IMR-90 (cell line): ENCODE data around the gene C11orf58. TPM values are rescaled to one million over a fixed set of nuclear protein-coding genes. Genes with fewer than 3 reads are reported as not detected.

Experiments used
- ATAC-seq: fragments of 200-7000 bp; cut with Tn5 transposase; 2 replicates; pipeline ENCODE4 v1.9.1; 2020; ENCODE audit warnings: low read depth, mild to moderate bottlenecking, moderate library complexity
- BruUV-seq: library from RNA; stranded (reverse); fragments of 400-500 nt; replicated peaks from 2 replicates; lab custom pipeline; 2021; lab: Mats Ljungman, UMichigan
- CTCF ChIA-PET: fragments of 300-600 bp; formaldehyde crosslinking; extraction: SDS; loops from one replicate; lab custom pipeline; 2021; ENCODE audit warnings: antibody characterized with exemption; lab: Yijun Ruan, JAX
- POLR2A ChIA-PET: fragments of 300-600 bp; sonication (Branson Sonifier 250); formaldehyde crosslinking; loops from one replicate; lab custom pipeline; 2022; ENCODE audit warnings: antibody characterized with exemption; ENCODE audit not compliant: unreplicated experiment; lab: Charles Lee
- DNase-seq: peaks from one replicate; pipeline ENCODE4 v3.0.0; 2013
- H2AFZ ChIP-seq: replicated peaks from 2 replicates; pipeline ENCODE3; 2013; ENCODE audit warnings: low read length, mild to moderate bottlenecking; ENCODE audit not compliant: poor library complexity
- H2AK5ac ChIP-seq: 2 replicates; pipeline ENCODE4 v1.6.1; 2013; ENCODE audit warnings: low read depth, low read length, inconsistent platforms
- H2AK9ac ChIP-seq: replicated peaks from 2 replicates; pipeline ENCODE3; 2013; ENCODE audit warnings: mild to moderate bottlenecking, low read depth, low read length, moderate library complexity; ENCODE audit not compliant: poor library complexity
- H2BK120ac ChIP-seq: 2 replicates; pipeline ENCODE4 v1.6.1; 2013; ENCODE audit warnings: low read depth, low read length, inconsistent platforms
- H2BK15ac ChIP-seq: 3 replicates; pipeline ENCODE4 v1.6.1; 2013; ENCODE audit warnings: low read depth, low read length, inconsistent platforms
- H2BK20ac ChIP-seq: 2 replicates; pipeline ENCODE4 v1.6.1; 2013; ENCODE audit warnings: low read depth, mild to moderate bottlenecking, inconsistent platforms, low read length, moderate library complexity
- H2BK5ac ChIP-seq: 2 replicates; pipeline ENCODE4 v1.6.1; 2013; ENCODE audit warnings: mild to moderate bottlenecking, low read depth, low read length, inconsistent platforms; ENCODE audit not compliant: poor library complexity, severe bottlenecking
- H3K14ac ChIP-seq: replicated peaks from 2 replicates; pipeline ENCODE4 v1.6.1; 2013; ENCODE audit warnings: low read depth, low read length, inconsistent platforms
- H3K18ac ChIP-seq: 2 replicates; pipeline ENCODE4 v1.6.1; 2013; ENCODE audit warnings: low read depth, low read length, control low read depth
- H3K23ac ChIP-seq: 2 replicates; pipeline ENCODE4 v1.6.1; 2013; ENCODE audit warnings: low read depth, low read length, inconsistent platforms
- H3K27ac ChIP-seq: 2 replicates; pipeline ENCODE4 v1.5.1; 2013; ENCODE audit warnings: mild to moderate bottlenecking, control low read depth, low read length; ENCODE audit not compliant: insufficient read depth
- H3K27me3 ChIP-seq: 2 replicates; pipeline ENCODE4 v1.6.1; 2013; ENCODE audit warnings: low read length; ENCODE audit not compliant: control insufficient read depth, insufficient read depth
- H3K36me3 ChIP-seq: 2 replicates; pipeline ENCODE4 v1.6.1; 2013; ENCODE audit warnings: low read length, mixed read lengths; ENCODE audit not compliant: control insufficient read depth, insufficient read depth
- H3K4ac ChIP-seq: 2 replicates; pipeline ENCODE4 v1.6.1; 2013; ENCODE audit warnings: low read depth, low read length, inconsistent platforms
- H3K4me1 ChIP-seq: 2 replicates; pipeline ENCODE4 v1.6.1; 2013; ENCODE audit warnings: low read length, mixed read lengths; ENCODE audit not compliant: control insufficient read depth, insufficient read depth
- H3K4me2 ChIP-seq: 2 replicates; pipeline ENCODE4 v1.6.1; 2013; ENCODE audit warnings: low read depth, mild to moderate bottlenecking, control low read depth, low read length, moderate library complexity
- H3K4me3 ChIP-seq: 2 replicates; pipeline ENCODE4 v1.5.1; 2013; ENCODE audit warnings: low read depth, mild to moderate bottlenecking, control low read depth, low read length, moderate library complexity; ENCODE audit not compliant: insufficient read depth
- H3K56ac ChIP-seq: 2 replicates; pipeline ENCODE4 v1.6.1; 2013; ENCODE audit warnings: low read length, inconsistent platforms; ENCODE audit not compliant: insufficient read depth; ENCODE audit errors: extremely low read depth
- H3K79me1 ChIP-seq, 2 experiments: 2 replicates each; pipeline ENCODE4 v1.6.1; 2013; ENCODE audit warnings: low read length in 2 of 2, inconsistent platforms in 1 of 2, low read depth in 1 of 2
- H3K9ac ChIP-seq: 2 replicates; pipeline ENCODE4 v1.6.1; 2013; ENCODE audit warnings: low read depth, low read length, control low read depth
- H3K9me1 ChIP-seq: 2 replicates; pipeline ENCODE4 v1.6.1; 2013; ENCODE audit warnings: low read length, inconsistent platforms; ENCODE audit not compliant: insufficient read depth
- H3K9me3 ChIP-seq: 2 replicates; pipeline ENCODE4 v1.6.1; 2013; ENCODE audit warnings: low read length; ENCODE audit not compliant: control insufficient read depth, insufficient read depth
- H4K20me1 ChIP-seq: 2 replicates; pipeline ENCODE4 v1.6.1; 2013; ENCODE audit warnings: low read length, inconsistent platforms; ENCODE audit not compliant: insufficient read depth
- H4K5ac ChIP-seq: 2 replicates; pipeline ENCODE4 v1.6.1; 2013; ENCODE audit warnings: mild to moderate bottlenecking, low read depth, low read length, control low read depth
- H4K8ac ChIP-seq, 2 experiments: 2 replicates each; pipeline ENCODE4 v1.6.1; 2013; ENCODE audit warnings: low read depth in 2 of 2, low read length in 2 of 2, control low read depth in 1 of 2, inconsistent platforms in 1 of 2
- H4K91ac ChIP-seq: 2 replicates; pipeline ENCODE4 v1.6.1; 2013; ENCODE audit warnings: low read depth, low read length, inconsistent platforms; ENCODE audit not compliant: insufficient read depth
- BHLHE40 ChIP-seq: fragments of 150-350 bp; IDR thresholded peaks from 2 replicates; pipeline ENCODE4 v1.6.1; 2016; ENCODE audit warnings: mild to moderate bottlenecking, low read depth, low read length
- CEBPB ChIP-seq: IDR thresholded peaks from 2 replicates; pipeline ENCODE4 v1.6.1; 2012; ENCODE audit warnings: low read depth, low read length, improper control_type of control experiment
- CHD1 ChIP-seq: IDR thresholded peaks from 2 replicates; pipeline ENCODE4 v1.6.1; 2012; ENCODE audit warnings: low read depth, low read length, improper control_type of control experiment
- FOS ChIP-seq: fragments of 150-350 bp; IDR thresholded peaks from 2 replicates; pipeline ENCODE4 v1.6.1; 2016; ENCODE audit warnings: low read depth, low read length
- MAFK ChIP-seq: IDR thresholded peaks from 2 replicates; pipeline ENCODE4 v1.6.1; 2012; ENCODE audit warnings: low read depth, low read length, improper control_type of control experiment
- MXI1 ChIP-seq: IDR thresholded peaks from 2 replicates; pipeline ENCODE4 v1.6.1; 2012; ENCODE audit warnings: low read depth, mild to moderate bottlenecking, low read length, moderate library complexity, borderline replicate concordance
- NFE2L2 ChIP-seq: fragments of 150-350 bp; IDR thresholded peaks from 2 replicates; pipeline ENCODE4 v1.6.1; 2016; ENCODE audit warnings: low read depth, mild to moderate bottlenecking, low read length
- RAD21 ChIP-seq: IDR thresholded peaks from 2 replicates; pipeline ENCODE4 v1.6.1; 2012; ENCODE audit warnings: low read length, improper control_type of control experiment
- SMC3 ChIP-seq: fragments of 150-350 bp; IDR thresholded peaks from 2 replicates; pipeline ENCODE4 v1.6.1; 2016; ENCODE audit warnings: low read depth, mild to moderate bottlenecking, antibody characterized with exemption, low read length, moderate library complexity
- WGBS, 2 experiments: methylation state at CpG; one replicate each; pipeline versions ENCODE4 v1.1.5 to v1.1.7; 2013; ENCODE audit warnings: missing lambda C conversion rate in 2 of 2; ENCODE audit not compliant: insufficient read length in 1 of 2; ENCODE audit errors: extremely low coverage in 2 of 2; 5-methylcytosine and 5-hydroxymethylcytosine counted together
- dilution Hi-C: fragments of 300-500 bp; cut with HindIII; formaldehyde crosslinking; loops from one replicate; pipeline ENCODE4 v1.14.3; 2018; ENCODE audit warnings: low sequenced_read_pairs; ENCODE audit not compliant: unreplicated experiment
- in situ Hi-C: fragments of 300-500 bp; cut with MboI; formaldehyde crosslinking; loops from 3 replicates; pipeline ENCODE4 v1.14.3; 2019; ENCODE audit warnings: low sequenced_read_pairs, inconsistent platforms, mixed read lengths
- intact Hi-C: fragments of 100-400 bp; cut with micrococcal nuclease; formaldehyde crosslinking; loops from 2 replicates; pipeline ENCODE4 v1.10.0; 2022
- polyA plus RNA-seq, 3 experiments: library from polyadenylated mRNA; depleted of rRNA; stranded (reverse); fragments of >200 nt; gene quantifications; 2 replicates each; pipeline ENCODE4 v1.2.3, GENCODE V29; 2012; ENCODE audit warnings: low replicate concordance in 1 of 3
- total RNA-seq: library from RNA; depleted of rRNA; stranded (reverse); fragments of >200 nt; gene quantifications from 2 replicates; pipeline ENCODE4 v1.2.3, GENCODE V29; 2012
- TF ChIP-seq, protein P1 (sequence below): fragments of 150-350 bp; IDR thresholded peaks from 2 replicates; pipeline ENCODE4 v1.6.1; 2016; ENCODE audit warnings: low read depth, mild to moderate bottlenecking, low read length, moderate library complexity, borderline replicate concordance
- TF ChIP-seq, protein P2 (sequence below): fragments of 150-350 bp; IDR thresholded peaks from 2 replicates; pipeline ENCODE4 v1.6.1; 2017; ENCODE audit warnings: mild to moderate bottlenecking, antibody characterized with exemption, low read length, low read depth
- TF ChIP-seq, protein P3 (sequence below): conservative IDR thresholded peaks from 2 replicates; pipeline ENCODE4 v1.5.1; 2012; ENCODE audit warnings: mild to moderate bottlenecking, low read depth, low read length, improper control_type of control experiment

The C11orf58 gene
- total and polyA plus RNA-seq, 2 of the 4 experiments (the other 2 are of a cell fraction): 53.8 to 67.8 TPM

DNA sequence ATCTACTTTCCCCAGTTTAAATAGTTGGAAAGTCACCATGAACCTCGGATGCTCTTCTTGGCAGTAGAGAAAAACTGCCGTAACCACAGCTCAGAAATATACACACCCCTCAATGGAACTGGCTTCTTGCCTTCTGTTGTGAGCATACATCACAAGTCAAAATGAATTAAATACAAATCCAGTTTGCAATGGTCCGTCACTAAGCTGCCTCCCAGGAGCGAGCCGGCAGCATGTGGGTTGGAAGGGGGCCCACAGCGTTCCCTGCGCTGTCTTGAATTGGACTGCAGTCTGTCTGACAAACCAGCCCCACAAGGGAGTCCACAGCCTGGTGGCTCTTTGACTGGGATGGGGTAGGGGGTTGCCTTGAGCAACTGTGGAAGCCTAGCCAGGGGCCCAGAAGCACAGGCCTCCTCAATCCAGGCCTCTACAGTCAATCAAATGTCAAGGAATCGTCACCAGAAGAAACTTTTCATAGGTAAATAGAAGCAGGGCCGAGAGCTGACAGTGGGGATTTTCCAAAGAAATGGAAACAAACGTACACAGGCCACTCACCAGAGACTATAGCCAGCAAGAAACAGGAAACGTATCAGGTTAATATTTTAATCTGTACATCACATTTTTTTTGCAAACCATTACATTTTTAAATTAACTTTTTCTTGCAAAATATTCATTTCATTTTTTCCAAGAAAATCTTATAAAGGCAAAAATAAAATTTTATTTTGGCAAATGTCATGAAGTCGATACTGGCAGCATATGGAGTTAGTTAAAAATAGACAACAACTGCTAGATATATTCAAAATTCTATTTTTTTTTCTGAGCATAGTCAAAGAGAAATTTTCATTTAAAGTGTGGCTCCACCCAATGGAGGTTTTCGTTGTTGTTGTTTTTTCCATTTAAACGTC, 38.5 kb downstream of the C11orf58 start:
- Histone ChIP-seq H2BK15ac (no peak overlapping the region), H3K9me1 (no peaks in the 10 kb centered on the region), H3K9me3 (no peaks in the 10 kb centered on the region), H3K56ac (no peak overlapping the region), H3K4me2 (no peak overlapping the region), H4K20me1 (no peaks in the 10 kb centered on the region), H2AFZ (peak overlapping the region; percentile 73), H2AK9ac (no peak overlapping the region), H4K5ac (no peak overlapping the region), H3K4me1 (no peaks in the 10 kb centered on the region; the same call in 1 of the 2 replicates), H3K4ac (no peak overlapping the region), H3K18ac (no peak overlapping the region), H3K9ac (no peak overlapping the region), H3K79me1 (no peaks in the 10 kb centered on the region), H3K14ac (no peak overlapping the region), H4K91ac (no peak overlapping the region), H3K4me3 (no peak overlapping the region), H3K27ac (no peak overlapping the region), H3K36me3 (no peaks in the 10 kb centered on the region), H2BK5ac (no peak overlapping the region), H4K8ac (no peak overlapping the region), H3K27me3 (peaks cover 26% of the 10 kb centered on the region; the same call in 1 of the 2 replicates), H2AK5ac (no peak overlapping the region), H2BK120ac (no peak overlapping the region), H2BK20ac (no peak overlapping the region), H3K23ac (no peak overlapping the region)
- in situ Hi-C loops (no loop called here), intact Hi-C loops (no loop called here), dilution Hi-C loops (no loop called here)
- no peak for ATAC-seq
- no TSS peak for BruUV-seq
- DNase-seq: peak; percentile 25
- no CpG with 5 or more reads among the region's 14 CpGs for WGBS, 2 experiments
- ChIA-PET CTCF (interaction anchor here (0.6 kb wide), 1 partner anchor 11 kb away, joined by 3 read pairs; no protein-coding TSS in a partner anchor), POLR2A (interaction anchor here (0.6 kb wide), 1 partner anchor 283 kb away, joined by 5 read pairs; no protein-coding TSS in a partner anchor)
- TF ChIP-seq, protein P1, sequence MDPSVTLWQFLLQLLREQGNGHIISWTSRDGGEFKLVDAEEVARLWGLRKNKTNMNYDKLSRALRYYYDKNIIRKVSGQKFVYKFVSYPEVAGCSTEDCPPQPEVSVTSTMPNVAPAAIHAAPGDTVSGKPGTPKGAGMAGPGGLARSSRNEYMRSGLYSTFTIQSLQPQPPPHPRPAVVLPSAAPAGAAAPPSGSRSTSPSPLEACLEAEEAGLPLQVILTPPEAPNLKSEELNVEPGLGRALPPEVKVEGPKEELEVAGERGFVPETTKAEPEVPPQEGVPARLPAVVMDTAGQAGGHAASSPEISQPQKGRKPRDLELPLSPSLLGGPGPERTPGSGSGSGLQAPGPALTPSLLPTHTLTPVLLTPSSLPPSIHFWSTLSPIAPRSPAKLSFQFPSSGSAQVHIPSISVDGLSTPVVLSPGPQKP: no peak
- TF ChIP-seq MXI1 (no peak), MAFK (no peak), RAD21 (no peak), CHD1 (no peak), FOS (no peak), BHLHE40 (no peak), SMC3 (no peak), NFE2L2 (no peak), CEBPB (no peak)
- TF ChIP-seq, protein P2, sequence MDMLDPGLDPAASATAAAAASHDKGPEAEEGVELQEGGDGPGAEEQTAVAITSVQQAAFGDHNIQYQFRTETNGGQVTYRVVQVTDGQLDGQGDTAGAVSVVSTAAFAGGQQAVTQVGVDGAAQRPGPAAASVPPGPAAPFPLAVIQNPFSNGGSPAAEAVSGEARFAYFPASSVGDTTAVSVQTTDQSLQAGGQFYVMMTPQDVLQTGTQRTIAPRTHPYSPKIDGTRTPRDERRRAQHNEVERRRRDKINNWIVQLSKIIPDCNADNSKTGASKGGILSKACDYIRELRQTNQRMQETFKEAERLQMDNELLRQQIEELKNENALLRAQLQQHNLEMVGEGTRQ: no peak
- TF ChIP-seq, protein P3, sequence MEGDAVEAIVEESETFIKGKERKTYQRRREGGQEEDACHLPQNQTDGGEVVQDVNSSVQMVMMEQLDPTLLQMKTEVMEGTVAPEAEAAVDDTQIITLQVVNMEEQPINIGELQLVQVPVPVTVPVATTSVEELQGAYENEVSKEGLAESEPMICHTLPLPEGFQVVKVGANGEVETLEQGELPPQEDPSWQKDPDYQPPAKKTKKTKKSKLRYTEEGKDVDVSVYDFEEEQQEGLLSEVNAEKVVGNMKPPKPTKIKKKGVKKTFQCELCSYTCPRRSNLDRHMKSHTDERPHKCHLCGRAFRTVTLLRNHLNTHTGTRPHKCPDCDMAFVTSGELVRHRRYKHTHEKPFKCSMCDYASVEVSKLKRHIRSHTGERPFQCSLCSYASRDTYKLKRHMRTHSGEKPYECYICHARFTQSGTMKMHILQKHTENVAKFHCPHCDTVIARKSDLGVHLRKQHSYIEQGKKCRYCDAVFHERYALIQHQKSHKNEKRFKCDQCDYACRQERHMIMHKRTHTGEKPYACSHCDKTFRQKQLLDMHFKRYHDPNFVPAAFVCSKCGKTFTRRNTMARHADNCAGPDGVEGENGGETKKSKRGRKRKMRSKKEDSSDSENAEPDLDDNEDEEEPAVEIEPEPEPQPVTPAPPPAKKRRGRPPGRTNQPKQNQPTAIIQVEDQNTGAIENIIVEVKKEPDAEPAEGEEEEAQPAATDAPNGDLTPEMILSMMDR: no peak
